ENCODE data around the gene TESK1. TPM values are rescaled to one million over a fixed set of nuclear protein-coding genes. Genes with fewer than 3 reads are reported as not detected.

TESK1 gene
- total RNA-seq (2014; rRNA removed; shearing (Covaris generic); ENCODE audit: low replicate concordance): 2.9 and 3.0 TPM in 2 replicates

DNA sequence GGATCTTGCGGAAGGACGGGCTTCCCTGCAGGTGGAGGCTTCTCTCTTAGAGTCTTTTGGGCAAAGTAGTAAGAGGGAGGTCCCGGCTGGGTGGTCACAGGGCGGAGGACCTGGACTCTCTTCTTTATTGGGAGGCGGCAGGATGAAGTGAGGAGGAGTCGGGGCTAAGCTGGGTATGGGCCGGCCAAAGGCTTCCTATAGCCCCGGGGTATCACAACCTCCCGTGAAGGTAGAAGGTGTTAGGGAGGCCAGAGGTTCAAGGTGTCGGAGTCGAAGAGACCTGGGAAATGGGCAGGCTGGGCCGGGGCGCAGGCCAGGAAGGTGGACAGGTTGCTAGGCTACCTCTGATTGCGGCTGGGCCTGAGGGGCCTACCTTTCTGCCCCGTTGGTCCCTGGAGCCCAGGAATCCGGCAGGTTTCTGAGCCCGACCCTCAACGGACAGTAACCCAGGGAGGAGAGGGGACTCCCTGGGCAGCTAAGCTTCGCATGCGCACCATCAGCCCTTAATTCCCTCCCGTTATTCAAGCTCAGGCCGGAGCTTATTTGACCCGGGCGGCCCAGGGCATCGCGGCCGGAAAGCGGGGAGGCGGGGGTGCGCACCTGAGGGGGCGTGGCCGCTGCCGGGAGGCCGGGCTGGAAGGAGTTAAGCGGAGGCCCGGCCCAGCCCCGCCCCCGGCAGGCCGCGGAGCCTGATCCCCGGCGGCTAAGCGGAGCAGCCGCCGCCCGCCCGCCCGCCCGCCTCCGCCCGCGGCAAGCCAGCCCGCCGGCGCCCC is at the start of gene TESK1:
TESK1 (plus strand) TSS at position 685 of the 773 bp plus-strand sequence. CDS start 358 bp downstream, outside the sequence.
- in situ Hi-C loops (cut with HindIII; ENCODE audit: low pct_unique_long_range_greater_than_20kb, low sequenced_read_pairs): no loop called here
- peak; percentile 74 for DNase-seq (ENCODE audit: low read depth)

DNA sequence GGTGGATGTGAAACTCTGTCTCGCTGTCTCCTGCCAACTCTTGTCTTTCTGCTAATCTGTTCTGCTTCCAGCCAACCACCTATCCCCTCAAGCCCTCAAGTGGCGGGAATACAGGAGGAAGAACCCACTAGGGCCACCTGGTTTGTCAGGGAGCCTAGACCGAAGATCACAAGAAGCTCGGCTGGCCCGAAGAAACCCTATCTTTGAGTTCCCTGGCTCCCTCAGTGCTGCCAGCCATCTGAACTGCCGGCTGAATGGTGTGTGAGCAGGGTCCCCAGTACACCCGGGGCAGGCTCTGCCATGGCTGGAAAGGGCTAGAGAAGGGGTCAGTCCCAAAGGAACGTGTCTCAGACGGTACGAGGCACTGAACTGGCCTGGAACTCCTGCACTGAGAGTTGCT is 49.2 kb upstream of the TESK1 start:
- in situ Hi-C loops (cut with HindIII; ENCODE audit: low pct_unique_long_range_greater_than_20kb, low sequenced_read_pairs): no loop called here
- no peak for DNase-seq (ENCODE audit: low read depth)

DNA sequence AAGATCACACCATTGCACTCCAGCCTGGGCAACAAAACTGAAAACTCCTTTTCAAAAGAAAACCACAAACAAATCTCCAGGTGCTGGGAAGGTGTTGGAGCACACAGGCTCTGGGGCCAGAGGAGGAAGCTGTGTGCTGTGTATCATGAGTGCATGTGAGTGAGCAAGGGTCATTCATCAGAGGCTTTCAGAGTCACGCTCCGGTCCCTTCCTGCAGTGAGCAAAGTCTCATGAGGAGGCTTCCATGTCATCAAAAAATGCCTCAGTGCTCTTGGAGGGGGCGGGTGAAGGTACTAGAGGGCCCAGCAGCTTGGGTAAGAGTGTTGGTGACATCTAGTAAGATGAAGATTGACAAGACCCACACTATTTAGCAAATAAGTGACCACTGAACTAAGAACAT is 48.3 kb upstream of the TESK1 start:
- in situ Hi-C loops (cut with HindIII; ENCODE audit: low pct_unique_long_range_greater_than_20kb, low sequenced_read_pairs): no loop called here
- no peak for DNase-seq (ENCODE audit: low read depth)

GRCh38 chr9:35557320-35557719 is 47.7 kb upstream of the TESK1 start:
- DNase-seq (ENCODE audit: low read depth): no peak
- in situ Hi-C loops (cut with HindIII; ENCODE audit: low pct_unique_long_range_greater_than_20kb, low sequenced_read_pairs): no loop called here

- in situ Hi-C loops (cut with HindIII; ENCODE audit: low pct_unique_long_range_greater_than_20kb, low sequenced_read_pairs): no loop called here
- DNase-seq (ENCODE audit: low read depth): no peak
These were observed 46.9 kb upstream of the TESK1 start for GRCh38 chr9:35558185-35558584.

- no peak for DNase-seq (ENCODE audit: low read depth)
- in situ Hi-C loops (cut with HindIII; ENCODE audit: low pct_unique_long_range_greater_than_20kb, low sequenced_read_pairs): no loop called here
These were observed 45.1 kb upstream of the TESK1 start for GRCh38 chr9:35559792-35560530.

GRCh38 chr9:35560625-35561337 is 44.3 kb upstream of the TESK1 start:
- no peak for DNase-seq (ENCODE audit: low read depth)
- in situ Hi-C loops (cut with HindIII; ENCODE audit: low pct_unique_long_range_greater_than_20kb, low sequenced_read_pairs): no loop called here

GRCh38 chr9:35561468-35562261 is 43.4 kb upstream of the TESK1 start:
- in situ Hi-C loops (cut with HindIII; ENCODE audit: low pct_unique_long_range_greater_than_20kb, low sequenced_read_pairs): no loop called here
- no peak for DNase-seq (ENCODE audit: low read depth)

DNA sequence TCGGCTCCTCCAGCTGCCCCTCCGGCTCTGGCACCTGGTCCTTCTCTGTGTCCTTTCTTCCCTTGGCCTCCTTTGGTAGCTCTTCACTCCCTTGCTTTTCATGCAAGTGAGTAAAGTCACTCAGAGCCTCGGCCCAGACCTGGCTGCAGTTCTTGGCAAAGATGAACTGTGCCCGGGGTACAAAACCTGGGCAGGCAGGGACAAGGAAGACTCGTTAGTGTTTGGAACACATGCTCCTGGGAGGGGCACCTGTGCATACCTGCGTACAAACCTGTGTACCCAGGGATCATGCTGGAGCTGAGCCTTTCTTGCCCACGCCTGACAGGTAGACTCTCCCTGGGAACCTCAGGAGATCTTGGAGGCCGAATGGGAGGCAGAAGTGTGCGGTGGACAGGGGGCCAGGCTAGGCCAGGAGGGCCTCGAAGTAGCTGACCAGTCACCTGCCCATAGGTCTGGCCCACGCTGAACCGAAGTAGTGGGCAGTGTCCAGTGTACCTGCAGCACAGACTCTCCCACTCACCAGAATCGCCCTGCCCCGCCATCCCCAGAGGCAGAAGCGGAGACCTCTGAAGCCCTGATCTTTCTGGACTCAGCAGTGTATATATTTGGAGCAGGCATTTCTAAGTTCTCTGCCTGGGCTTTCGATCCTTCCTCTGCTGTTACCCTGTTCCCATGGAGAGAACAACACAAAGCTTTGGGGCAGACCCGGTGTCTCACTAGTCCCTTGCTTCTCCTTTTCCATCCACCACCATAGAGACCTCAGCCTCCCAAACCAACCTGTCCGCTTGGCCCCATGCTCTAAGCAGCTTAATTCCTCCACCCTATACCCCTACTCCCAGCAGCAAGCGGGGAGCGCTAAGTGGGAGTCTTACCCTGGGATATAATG is 41.9 kb upstream of the TESK1 start:
- DNase-seq (ENCODE audit: low read depth): no peak
- in situ Hi-C loops (cut with HindIII; ENCODE audit: low pct_unique_long_range_greater_than_20kb, low sequenced_read_pairs): no loop called here

DNA sequence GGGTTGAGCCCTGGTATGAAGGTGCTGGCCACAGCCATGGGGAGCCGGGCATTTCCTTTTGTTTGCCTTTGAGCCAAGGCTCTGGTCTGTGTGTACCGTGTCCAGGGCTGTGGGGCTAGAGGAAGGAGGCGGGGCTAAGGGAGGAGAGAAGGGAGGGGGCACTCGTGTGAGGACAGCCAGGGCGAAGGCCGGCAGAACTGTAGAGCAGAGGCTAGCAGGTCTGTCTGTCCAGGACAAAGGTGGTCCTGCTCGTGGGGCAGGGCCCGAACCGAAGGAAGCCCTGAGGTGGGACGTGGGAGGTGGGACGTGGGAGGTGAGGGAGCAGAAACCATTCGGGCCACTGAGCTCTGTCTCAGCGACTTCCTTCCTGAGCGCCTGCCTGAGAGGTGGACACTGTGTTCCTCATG is 41.3 kb upstream of the TESK1 start:
- DNase-seq (ENCODE audit: low read depth): no peak
- in situ Hi-C loops (cut with HindIII; ENCODE audit: low pct_unique_long_range_greater_than_20kb, low sequenced_read_pairs): no loop called here

DNA sequence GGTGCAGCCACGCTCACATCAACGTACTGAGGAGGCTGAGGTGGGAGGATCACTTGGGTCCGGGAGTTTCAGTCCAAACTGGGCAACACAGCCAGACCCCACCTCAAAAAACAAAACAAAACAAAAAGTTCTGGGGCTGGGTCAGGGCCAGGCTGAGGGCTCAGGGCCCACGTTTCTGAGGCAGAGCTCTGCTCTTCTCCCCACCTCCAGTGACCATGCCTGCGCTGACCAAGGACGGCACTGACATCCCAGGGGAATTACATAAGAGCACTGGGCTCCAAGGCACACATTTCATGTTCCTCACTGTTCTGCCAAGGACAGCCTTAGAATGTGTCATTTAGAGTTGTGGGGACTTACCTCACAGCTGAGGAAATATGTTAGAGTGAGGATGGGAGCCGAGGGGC is 40.4 kb upstream of the TESK1 start:
- in situ Hi-C loops (cut with HindIII; ENCODE audit: low pct_unique_long_range_greater_than_20kb, low sequenced_read_pairs): no loop called here

GRCh38 chr9:35566417-35566816 is 38.6 kb upstream of the TESK1 start:
- DNase-seq (ENCODE audit: low read depth): no peak
- in situ Hi-C loops (cut with HindIII; ENCODE audit: low pct_unique_long_range_greater_than_20kb, low sequenced_read_pairs): no loop called here

More for the DNA sequence above, 40.4 kb upstream of the TESK1 start:
- no peak for DNase-seq (ENCODE audit: low read depth)

- in situ Hi-C loops (cut with HindIII; ENCODE audit: low pct_unique_long_range_greater_than_20kb, low sequenced_read_pairs): no loop called here
These were observed 36.9 kb upstream of the TESK1 start for GRCh38 chr9:35568196-35568595.

DNA sequence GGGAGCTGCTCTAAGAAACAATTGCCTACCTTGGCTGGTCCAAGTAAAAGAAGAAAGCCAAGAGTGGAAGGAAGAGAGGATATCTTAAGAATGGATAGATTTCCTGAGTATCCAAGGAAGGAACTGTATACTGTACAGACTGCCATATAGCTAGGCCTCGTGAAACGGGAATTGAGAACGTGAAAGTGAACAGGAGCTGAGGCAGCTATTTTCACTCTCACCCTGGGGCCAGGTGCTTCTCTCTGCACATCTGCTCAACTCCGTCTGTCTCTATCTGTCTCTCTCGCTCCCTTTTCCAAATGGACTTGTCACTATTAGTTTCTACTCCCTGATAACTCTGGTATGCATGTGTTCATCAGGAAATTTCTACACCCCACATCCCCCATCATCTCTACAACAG is 35.9 kb upstream of the TESK1 start:
- DNase-seq (ENCODE audit: low read depth): no peak
- in situ Hi-C loops (cut with HindIII; ENCODE audit: low pct_unique_long_range_greater_than_20kb, low sequenced_read_pairs): no loop called here

More at GRCh38 chr9:35568196-35568595, 36.9 kb upstream of the TESK1 start:
- DNase-seq (ENCODE audit: low read depth): no peak

DNA sequence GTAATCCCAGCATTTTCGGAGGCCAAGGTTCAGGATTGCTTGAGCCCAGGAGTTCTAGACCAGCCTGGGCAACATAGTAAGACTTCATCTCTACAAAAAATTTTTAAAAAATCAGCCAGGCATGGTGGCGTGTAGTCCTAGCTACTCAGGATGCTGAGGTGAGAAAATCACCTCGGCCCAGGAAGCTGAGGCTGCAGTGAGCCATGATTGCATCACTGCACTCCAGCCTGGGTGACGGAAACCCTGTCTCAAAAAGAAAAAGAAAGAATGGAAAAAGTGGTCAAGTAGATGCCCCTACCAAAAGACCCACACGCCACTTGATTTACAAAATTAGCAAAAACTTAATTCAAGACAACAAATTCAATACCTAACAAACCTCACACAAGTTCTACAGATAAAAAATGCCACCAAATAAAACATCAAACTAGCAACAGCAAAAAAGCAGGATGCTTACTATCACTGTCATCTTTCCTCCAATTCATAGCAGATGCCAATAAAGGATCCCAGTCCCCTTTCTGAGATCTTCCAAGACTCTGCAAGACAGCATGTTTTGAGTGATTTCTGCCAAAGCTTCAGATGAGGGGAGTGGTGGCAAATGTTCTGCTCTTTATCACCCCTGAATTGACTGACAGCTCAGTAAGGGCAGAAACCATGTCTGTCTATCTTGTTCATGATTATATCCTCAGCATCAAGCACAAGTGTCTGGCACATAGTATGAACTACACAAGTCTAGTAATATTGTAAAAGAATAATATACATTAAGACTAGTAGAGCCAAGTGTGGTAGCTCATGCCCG is 34.2 kb upstream of the TESK1 start:
- in situ Hi-C loops (cut with HindIII; ENCODE audit: low pct_unique_long_range_greater_than_20kb, low sequenced_read_pairs): no loop called here
- no peak for DNase-seq (ENCODE audit: low read depth)

- in situ Hi-C loops (cut with HindIII; ENCODE audit: low pct_unique_long_range_greater_than_20kb, low sequenced_read_pairs): no loop called here
- no peak for DNase-seq (ENCODE audit: low read depth)
These were observed 30.4 kb upstream of the TESK1 start for GRCh38 chr9:35574578-35575122.

Data from Caki2 (cell line).